ENCODE results near the gene PAMR1.

Gene PAMR1

DNA sequence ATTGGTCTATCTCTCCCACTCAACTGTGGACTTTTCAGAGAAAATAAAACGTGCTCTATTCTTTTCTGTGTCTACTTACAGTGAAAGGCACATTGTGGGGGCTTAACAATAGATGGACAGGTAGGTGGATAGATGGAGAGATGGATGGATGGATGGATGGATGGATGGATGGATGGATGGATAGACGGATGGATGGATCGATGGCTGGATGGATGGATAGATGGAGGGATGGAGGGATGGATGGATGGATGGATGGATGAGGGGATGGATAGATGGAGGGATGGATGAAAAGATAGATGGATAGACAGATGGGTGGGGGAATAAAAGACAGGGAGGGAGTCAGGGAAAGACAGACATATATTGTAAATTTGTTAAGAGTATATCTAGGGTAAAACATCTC, 91.8 kb downstream of the PAMR1 start:
- DNase-seq, result no peak

DNA sequence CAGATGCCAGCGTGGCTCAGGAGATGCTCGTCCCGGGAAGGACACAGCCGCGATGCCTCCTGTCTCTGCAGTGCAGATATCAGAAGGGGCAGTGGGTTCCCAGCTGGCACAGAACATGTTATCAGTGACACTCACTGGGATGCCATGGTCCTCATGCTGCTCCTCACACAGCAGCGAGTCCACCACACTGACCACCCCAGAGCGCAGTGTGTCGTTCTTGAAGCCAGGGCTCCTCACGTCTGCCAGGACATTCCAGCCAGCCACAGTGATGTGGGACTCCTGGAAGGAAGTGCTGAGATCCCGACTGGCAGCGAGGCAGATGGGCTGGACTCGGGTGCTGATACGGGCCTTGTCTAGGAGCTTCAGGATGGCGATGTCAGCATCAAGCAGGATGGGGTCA, 93.0 kb downstream of the PAMR1 start:
- DNase-seq, result no peak

- no peak for DNase-seq
Measured at GRCh38 chr11:35427071-35427470, 98.3 kb downstream of the PAMR1 start.

DNA sequence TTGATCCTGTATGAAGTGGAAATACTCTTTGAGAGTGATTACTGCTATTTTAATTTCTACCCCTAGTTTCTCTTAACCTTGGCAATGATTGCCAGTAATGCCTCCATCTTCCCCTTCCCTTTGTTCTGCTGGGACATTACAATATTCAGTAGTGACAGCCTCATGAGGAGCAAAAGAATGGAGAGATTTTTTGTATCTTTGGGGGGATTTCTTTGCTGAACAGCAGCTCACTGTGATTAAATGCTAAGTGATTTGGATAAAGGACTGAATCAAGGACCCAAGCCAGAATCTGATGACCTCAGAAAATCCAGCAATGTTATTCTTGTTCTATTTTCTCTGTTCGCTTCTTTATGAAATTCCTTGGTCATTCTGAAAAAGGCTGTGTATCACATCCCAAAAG, 99.1 kb downstream of the PAMR1 start:
- no peak for DNase-seq

GRCh38 chr11:35425603-35426212, 99.7 kb downstream of the PAMR1 start:
- no peak for DNase-seq

DNA sequence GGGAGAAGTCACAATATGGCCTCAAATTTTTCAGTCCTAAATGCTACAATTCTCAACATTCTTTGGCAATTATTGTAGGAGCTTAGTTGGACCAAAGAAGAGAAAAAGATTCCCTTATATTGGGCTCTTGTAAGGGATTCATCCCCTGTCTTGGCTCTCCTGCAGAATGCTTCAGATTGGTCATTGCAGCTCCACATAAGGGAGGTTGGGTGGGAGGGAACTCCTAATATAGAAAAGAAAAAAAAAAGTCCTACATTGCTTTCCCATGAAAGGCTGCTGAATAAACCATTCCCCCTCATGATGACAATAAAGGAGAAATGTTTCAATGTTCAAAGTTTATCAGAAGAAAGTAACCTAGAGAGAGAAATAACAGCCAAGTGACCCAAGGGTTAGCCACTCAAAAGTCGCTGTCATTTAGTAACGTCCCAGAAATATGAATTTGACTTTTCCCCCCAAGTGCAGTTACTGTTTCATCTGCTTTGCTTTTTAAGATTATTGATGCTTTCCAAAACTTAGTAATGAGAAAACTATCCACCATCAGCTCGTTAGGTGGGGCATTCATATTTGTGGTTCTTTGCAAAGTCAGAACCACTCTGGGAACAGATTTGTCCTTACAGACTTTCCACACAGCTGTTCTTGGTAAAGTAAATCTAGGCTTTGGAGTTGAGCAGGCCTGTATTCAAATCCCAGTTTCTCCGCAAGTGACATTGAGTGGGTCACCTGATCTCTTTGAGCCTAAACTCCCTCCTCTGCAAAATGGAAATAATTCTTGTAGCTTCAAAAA, 101.1 kb downstream of the PAMR1 start:
- no peak for DNase-seq

DNA sequence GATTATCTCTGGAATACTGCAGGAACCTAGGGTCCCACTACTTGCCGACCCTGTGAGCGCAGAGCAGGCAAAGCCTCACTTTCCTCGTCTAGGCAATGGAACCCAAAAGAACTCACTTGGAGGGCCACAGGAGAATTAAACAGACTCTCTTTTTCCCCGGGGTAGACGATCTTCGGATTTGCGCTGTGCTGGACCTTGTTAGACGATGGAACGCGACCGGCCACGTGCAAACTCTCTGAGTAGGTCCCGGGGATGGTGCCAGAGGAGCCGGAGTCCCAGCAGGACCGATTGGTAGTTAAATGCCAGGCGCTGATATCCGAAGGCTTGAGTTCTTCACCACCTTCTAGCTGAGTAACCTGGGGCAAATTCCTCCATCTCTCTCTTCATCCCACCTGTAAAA, 105.0 kb downstream of the PAMR1 start:
- no peak for DNase-seq

- no peak for DNase-seq
Measured at GRCh38 chr11:35419830-35420333, 105.5 kb downstream of the PAMR1 start.

- DNase-seq, result no peak
Measured at GRCh38 chr11:35419184-35419829, 106.1 kb downstream of the PAMR1 start, which contains the start of gene SLC1A2. Gene SLC1A2, minus strand, starts transcription at chr11:35419558. Its CDS starts 592 bp downstream, at chr11:35418966.

- DNase-seq, result no peak
Measured at GRCh38 chr11:35418282-35419183, 106.9 kb downstream of the PAMR1 start.

DNA sequence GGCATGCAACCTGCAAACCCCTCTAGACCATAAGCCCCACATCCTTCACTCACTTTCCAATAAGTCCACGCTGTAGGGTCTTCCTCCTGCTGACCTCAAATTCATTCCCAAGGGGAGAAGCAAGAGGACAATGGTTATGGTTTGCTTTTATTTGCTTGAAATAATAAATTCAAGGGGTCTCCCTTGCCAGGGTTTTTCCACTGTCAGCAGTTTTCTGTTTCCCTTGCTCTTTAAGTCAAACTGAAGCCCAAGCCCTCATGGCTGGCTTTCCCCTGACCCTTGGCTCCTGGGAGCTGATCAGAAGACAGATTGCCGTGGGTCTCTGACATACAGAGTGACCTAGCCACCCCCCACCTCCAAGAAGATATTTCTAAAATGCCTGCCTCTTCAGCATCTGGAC, 109.9 kb downstream of the PAMR1 start:
- no peak for DNase-seq

DNA sequence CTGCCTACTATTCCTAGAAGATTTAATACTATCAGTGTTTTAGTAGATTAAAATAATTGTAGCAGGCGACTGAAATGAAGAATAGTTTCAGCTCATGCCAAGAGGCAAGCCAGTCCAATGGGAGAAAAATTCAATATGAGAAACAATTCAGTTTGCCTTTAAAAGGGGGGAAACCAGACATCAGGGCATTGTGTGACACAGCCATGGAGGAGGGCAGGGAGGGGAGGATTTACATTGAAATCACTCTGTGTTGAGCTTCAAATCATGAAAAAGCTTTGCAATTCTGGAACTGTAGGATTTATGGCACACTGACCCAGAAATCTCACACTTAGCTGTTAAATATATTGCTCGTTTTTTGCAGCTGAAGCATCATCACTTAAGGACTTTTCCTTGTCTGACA, 110.6 kb downstream of the PAMR1 start:
- no peak for DNase-seq

DNA sequence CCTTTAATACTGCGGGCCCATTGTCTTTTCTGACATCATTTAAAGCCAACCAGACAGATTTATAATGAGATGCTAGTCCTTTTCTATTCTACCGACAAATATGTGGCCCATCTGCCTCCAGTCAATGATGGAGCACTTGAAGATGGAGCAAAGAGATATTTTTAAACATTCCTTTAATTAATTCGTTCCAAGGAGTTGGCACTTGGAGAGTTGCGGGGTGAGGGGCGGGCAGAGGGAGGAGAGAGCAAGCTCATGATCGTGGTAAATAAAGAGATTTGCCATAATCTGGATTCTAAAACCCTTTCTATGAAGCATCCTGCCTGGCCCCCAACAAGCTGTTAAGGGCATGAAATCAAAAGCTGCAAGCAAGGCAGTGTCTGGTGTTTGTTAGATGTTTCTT, 111.1 kb downstream of the PAMR1 start:
- DNase-seq, result no peak

DNA sequence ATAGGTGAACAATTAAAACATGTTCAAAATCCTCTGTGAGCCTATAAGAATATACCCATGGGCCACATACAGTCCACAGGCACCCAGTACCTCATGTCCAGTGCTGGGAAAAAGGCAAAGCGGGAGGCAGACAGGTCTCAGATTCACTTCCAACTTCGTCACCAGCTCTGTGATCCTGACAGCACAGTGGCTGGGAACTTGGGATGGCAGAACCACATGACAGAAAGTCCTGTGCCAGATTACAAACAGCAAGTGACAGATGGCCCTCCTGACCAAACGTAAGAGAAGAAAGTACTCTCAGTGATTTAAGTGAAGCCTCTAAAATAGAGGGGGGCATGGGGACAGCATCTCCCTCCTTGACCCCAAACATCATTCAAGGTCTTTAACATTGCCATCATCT, 111.8 kb downstream of the PAMR1 start:
- DNase-seq, result no peak

- DNase-seq, result peak in 1 of 2 experiments; percentile 11
Measured at GRCh38 chr11:35412285-35412684, 113.1 kb downstream of the PAMR1 start.

GRCh38 chr11:35407041-35407440, 118.4 kb downstream of the PAMR1 start:
- DNase-seq, result no peak

- no peak for DNase-seq
Measured at GRCh38 chr11:35404388-35404775, 121.0 kb downstream of the PAMR1 start.

- DNase-seq, result no peak
Measured at GRCh38 chr11:35403765-35404387, 121.5 kb downstream of the PAMR1 start.

GRCh38 chr11:35402751-35403660, 122.4 kb downstream of the PAMR1 start:
- DNase-seq, result no peak

- no peak for DNase-seq
Measured at GRCh38 chr11:35398881-35399280, 126.5 kb downstream of the PAMR1 start.

GRCh38 chr11:35394941-35395340, 130.5 kb downstream of the PAMR1 start:
- DNase-seq, result no peak
